Esophagus muscularis mucosa (tissue), 4 donors: ENCODE results near the gene MKS1.

Experiments used
- CTCF ChIP-seq, 3 experiments: fragments of 200-600 bp in 2 of 3; fragments of 450-650 bp in 1 of 3; sonication (generic) in 2 of 3; IDR thresholded peaks; one replicate each; pipeline ENCODE4 v1.5.1; 2017 to 2019; ENCODE audit warnings: antibody characterized with exemption in 3 of 3, mild to moderate bottlenecking in 2 of 3, moderate library complexity in 1 of 3
- EP300 ChIP-seq: sonication (generic); formaldehyde crosslinking; IDR thresholded peaks from one replicate; pipeline ENCODE4 v1.6.1; 2017; ENCODE audit warnings: antibody characterized with exemption
- POLR2A ChIP-seq: fragments of 450-650 bp; IDR thresholded peaks from one replicate; pipeline ENCODE4 v1.6.1; 2017; ENCODE audit warnings: antibody characterized with exemption, moderate library complexity, mild to moderate bottlenecking, low read depth
- POLR2AphosphoS5 ChIP-seq, 2 donors: sonication (generic); formaldehyde crosslinking; IDR thresholded peaks; one replicate each; pipeline ENCODE4 v1.6.1; 2017; ENCODE audit warnings: antibody characterized with exemption in 2 of 2

GRCh38 chr17:58192612-58193011 lies 26.4 kb downstream of the MKS1 start, which contains the start of gene EPX:
- TF ChIP-seq CTCF (IDR thresholded peaks at IDR 0.05): no peak
- no peak for TF ChIP-seq POLR2A
- TF ChIP-seq POLR2AphosphoS5 (IDR thresholded peaks at IDR 0.05): no peak
- TF ChIP-seq EP300: no peak
